GM18868 (cell line): ENCODE measurements around the gene STMN1.

ENCODE experiments used
- ATAC-seq: cut with Tn5 transposase; IDR thresholded peaks from one replicate; pipeline ENCODE4 v1.9.1; 2021; ENCODE audit warnings: mild to moderate bottlenecking, moderate library complexity; ENCODE audit not compliant: unreplicated experiment

STMN1 gene

GRCh38 chr1:25922056-25922970, 16.1 kb upstream of the STMN1 start:
- no peak for ATAC-seq

GRCh38 chr1:25918615-25919014, 12.4 kb upstream of the STMN1 start:
- ATAC-seq: no peak

GRCh38 chr1:25917996-25918395, 11.8 kb upstream of the STMN1 start:
- ATAC-seq: no peak

GRCh38 chr1:25916460-25916859, 10.2 kb upstream of the STMN1 start:
- no peak for ATAC-seq

- no peak for ATAC-seq
These were observed 8.1 kb upstream of the STMN1 start for GRCh38 chr1:25914074-25914995.

DNA sequence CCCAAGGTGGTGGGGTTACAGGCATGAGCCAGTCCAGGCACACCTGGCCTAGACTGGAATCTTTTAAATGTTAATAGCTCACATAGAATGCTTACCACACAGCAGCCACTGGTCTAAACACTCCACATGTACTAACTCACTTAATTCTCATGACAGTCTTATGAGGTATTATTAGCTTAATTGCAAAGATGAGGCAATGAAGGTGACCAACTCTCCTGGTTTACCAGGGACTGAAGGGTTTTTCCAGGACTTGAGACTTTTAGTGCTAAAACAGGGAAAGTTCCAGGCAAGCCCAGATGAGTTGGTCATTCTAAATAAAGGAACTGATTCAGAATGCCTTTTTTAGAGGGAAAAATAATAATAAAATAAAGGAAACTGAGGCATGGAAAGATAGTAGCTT, 7.0 kb upstream of the STMN1 start:
- no peak for ATAC-seq

- no peak for ATAC-seq
These were observed 6.0 kb upstream of the STMN1 start for GRCh38 chr1:25912076-25912831.

- ATAC-seq: no peak
These were observed 4.9 kb upstream of the STMN1 start for GRCh38 chr1:25911162-25911561.

DNA sequence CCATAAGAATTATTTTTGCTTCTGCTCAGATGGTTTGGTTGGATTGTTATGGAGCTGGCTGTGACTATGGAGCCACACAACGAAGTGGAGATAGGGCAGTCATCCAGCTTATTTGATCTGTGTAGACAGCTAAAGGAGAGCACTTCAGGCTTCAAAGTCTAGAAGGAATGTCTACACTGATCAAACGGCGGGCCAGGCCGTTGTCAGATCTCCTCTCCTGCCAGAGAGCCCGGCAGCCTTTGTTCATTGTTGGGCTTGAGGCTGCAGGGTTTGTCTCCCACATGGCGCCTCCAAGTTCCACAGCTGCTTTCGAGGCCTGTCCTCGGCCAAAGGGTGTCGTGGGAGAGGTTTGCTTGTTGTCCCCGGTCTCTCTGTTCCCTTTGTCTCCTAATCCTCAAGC, 2.8 kb upstream of the STMN1 start:
- no peak for ATAC-seq

DNA sequence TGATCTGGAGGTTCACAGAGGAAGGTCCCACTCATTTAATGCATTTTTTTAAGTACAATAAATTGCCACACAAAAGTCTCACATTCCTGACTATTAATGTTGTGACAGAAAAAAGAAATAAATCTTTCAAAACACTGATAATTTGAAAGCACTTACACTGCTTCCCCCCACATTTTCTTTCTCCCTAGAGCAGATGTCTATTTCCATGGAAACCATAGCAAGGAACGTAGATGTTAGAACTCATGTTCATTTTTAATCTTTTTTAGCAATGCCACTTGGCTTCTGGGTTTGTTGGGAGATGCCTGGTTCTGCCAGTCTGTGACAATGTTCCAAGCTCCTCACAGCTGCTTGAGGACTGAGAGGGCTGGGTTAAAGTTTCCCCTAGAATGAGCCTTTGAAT, 1.9 kb upstream of the STMN1 start:
- ATAC-seq: no peak

DNA sequence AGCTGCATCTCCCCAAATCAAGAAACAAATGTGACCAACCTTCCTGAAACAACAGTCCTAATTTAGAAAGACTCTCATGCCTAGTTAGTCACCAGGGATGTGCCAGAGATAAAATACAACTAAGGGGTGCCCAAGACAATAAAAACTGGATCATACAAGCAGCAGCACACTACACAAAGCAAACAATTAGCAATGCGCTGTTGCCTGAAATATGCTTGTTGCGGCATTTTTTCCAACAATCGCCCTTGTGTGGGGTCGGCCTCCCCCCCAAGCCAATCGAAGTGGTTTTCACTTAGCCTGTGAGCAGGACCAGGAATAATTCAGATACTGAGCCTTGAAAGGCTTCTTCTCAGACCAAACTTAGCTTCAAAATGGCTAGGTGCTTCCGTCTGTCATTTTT, 1.4 kb upstream of the STMN1 start:
- no peak for ATAC-seq

GRCh38 chr1:25906644-25907300, 553 bp upstream of the STMN1 start:
- ATAC-seq: no peak

DNA sequence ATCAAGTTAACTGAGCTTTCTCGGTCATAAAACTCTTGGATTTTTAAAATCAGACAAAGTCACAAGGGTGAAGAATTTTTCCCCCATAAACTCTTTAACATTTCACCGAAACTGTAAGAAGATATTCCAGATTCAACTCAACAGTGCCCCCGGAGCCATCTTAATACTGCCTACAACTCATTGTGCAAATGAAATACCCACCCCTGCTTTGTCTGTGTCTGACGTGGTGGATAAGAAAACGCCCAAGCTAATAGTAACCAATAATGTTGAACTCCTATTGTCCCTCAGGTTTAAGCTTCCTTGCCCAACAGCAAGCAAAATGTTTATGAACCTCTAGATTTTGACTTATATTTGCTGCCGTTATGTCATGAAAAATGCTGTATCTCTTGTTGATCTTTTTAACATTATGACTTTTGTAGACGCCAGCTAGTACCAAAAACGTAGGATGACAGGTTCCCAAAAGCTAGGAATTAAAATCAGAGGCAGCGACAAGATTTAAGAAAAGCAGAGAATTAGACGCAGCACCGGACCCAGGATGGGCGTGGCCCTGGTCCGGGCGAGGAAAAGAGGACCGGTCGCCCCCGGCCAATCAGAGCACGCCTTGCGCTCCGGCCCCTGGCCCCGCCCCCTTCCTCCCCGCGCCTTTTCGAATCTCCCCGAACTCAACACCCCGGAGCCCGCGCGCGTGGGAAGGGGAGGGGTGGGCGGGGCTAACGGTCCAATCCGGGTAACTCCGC, 1.1 kb downstream of the STMN1 start:
- ATAC-seq: peak; percentile 80

GRCh38 chr1:25903986-25904385, 2.2 kb downstream of the STMN1 start:
- ATAC-seq: no peak

DNA sequence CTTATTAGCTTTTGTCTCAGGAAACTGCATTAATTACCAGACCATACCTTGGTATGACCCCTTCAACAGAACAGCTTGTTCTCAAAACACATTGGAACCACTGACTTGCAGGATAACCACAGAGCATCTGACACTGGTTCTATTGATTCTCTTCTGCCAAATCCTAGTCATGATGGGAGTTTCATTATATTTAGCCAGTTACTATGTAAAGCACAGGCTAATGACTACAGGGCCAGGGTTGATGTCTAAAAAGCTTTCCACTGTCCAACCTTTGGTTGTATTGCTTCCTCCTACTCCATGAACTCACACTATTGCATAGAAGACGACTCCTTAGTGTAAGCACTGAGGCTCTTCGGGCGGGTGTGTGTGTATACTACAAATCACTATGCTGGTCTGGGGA, 3.8 kb downstream of the STMN1 start:
- ATAC-seq: no peak

DNA sequence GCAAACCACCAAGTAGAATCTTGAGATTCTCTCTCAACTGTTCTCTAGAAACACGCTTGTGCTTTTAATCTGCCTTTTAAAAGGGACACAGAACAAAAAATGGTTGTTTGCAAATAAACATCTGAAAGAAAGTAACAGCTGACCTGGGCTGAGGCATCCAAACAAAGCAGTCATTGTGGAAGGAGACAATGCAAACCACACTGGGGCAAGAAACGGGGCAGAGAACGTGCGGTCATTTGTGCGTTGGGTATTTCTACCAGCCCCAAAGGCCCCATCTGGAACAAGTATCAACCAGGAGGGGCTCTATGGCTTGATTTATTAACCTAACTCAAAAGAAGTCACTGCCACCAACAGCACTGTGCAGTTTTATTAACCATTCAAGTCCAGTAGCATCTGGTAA, 6.0 kb downstream of the STMN1 start:
- ATAC-seq: no peak

DNA sequence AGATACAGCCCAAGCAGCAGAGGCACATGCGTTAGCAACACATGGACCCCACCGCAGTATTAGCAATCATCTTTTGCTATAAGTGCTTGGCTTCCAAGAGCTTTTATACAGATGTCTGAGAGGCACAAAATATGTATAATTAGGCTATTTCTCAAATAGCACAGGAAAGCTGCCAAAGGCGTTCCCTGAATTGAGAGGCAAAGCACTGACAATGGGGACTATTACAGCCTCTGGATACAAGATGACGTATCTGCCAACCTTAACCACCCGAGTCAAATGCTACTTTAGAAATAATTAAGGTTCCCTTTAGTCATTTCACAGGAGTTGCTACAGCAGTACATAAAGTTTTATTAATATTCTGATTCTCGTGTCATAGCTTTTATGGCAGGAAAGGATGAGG, 6.4 kb downstream of the STMN1 start:
- no peak for ATAC-seq

DNA sequence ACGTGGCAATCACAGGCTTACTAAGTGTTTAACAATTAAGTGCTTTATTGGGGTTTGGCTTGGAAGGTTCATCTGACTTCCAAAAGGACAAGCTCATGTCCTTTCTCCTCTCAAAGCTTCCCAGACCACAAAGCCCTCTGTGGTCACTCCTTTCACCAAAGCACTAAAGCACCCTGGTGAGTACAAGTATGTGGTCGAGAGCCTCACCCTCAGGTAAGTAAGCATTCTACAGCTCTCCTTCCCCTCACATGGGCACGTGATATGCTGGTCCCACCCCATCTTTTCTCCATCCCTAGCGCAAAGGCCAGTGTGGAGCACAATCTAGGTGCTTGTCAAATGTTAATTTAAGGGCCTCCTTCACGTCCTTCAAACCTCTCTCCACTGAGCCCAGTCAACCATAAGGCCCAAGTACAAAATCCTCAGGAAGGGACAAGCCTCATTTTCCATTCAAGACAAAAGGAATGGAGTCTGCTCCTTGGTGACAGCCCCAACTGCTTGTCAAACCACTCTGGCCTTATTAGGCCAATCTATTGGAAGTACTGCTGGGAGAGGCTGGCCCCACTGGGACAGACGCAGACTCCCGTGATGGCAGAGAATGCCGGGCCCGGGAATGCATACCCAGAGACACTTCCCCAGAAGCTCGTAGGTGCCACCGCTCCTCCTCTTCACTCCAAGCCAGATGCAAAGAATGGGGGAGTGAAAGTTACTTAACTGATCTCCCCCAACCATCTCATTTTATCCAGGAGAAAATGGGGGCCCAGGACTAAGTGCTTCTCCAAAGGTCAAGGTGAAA, 7.8 kb downstream of the STMN1 start:
- no peak for ATAC-seq

DNA sequence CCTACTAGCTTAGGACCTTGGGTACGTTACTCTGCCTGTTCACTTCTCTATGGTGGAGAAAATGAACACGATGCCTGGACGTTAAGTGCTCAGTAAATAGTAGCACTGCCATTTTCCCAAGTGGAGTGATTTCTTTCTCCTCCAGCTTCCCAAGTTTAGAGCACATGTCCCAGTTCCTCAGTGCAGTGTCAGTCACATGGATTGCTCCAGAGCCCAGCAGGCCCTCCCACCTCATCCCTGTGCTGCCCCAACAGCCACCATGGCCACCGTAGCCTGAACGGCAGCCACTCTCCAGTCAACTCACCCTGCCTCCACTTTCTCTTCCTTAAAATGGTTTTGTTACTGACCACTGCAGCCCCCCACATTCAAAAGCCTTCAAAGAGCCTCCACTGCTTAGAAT, 8.5 kb downstream of the STMN1 start:
- no peak for ATAC-seq
